HTERT RPE-1 (cell line): Measurements from ENCODE around the gene DBN1.

ENCODE experiments used
- in situ Hi-C: fragments of 300-500 bp; cut with MboI; formaldehyde crosslinking; loops from 4 replicates; pipeline ENCODE4 v1.14.3; 2020; ENCODE audit warnings: low sequenced_read_pairs

DBN1 gene

GRCh38 chr5:177457852-177458681 is 15.4 kb downstream of the DBN1 start:
- in situ Hi-C loops = no loop called here

- in situ Hi-C loops = no loop called here
Measured at GRCh38 chr5:177456976-177457851, 16.2 kb downstream of the DBN1 start.

- in situ Hi-C loops = no loop called here
Measured at GRCh38 chr5:177456591-177456964, 16.9 kb downstream of the DBN1 start.

GRCh38 chr5:177455661-177456590 is 17.5 kb downstream of the DBN1 start:
- in situ Hi-C loops = no loop called here

- in situ Hi-C loops = no loop called here
Measured at GRCh38 chr5:177455036-177455660, 18.3 kb downstream of the DBN1 start.

- in situ Hi-C loops = no loop called here
Measured at GRCh38 chr5:177454397-177455035, 18.9 kb downstream of the DBN1 start.

GRCh38 chr5:177453852-177454396 is 19.5 kb downstream of the DBN1 start:
- in situ Hi-C loops = no loop called here

- in situ Hi-C loops = no loop called here
Measured at GRCh38 chr5:177452688-177453638, 20.5 kb downstream of the DBN1 start.

- in situ Hi-C loops = no loop called here
Measured at GRCh38 chr5:177450667-177451424, 22.6 kb downstream of the DBN1 start.

- in situ Hi-C loops = no loop called here
Measured at GRCh38 chr5:177449140-177450061, 24.0 kb downstream of the DBN1 start.

- in situ Hi-C loops = no loop called here
Measured at GRCh38 chr5:177448244-177448950, 25.0 kb downstream of the DBN1 start.

- in situ Hi-C loops = no loop called here
Measured at GRCh38 chr5:177447611-177448243, 25.7 kb downstream of the DBN1 start.

GRCh38 chr5:177447066-177447610 is 26.3 kb downstream of the DBN1 start:
- in situ Hi-C loops = no loop called here

GRCh38 chr5:177446200-177447065 is 27.0 kb downstream of the DBN1 start, which contains the start of gene PRR7:
Gene PRR7, plus strand, starts transcription at chr5:177446814. Its CDS starts 8,254 bp downstream, at chr5:177455068.
- in situ Hi-C loops = no loop called here

GRCh38 chr5:177445917-177446199 is 27.6 kb downstream of the DBN1 start:
- in situ Hi-C loops = no loop called here
